Panc1 (cell line): Measurements from ENCODE around the gene NAGA.
"Not testable (repeated sequence)": the region's sequence is repeated elsewhere in the genome, so short reads cannot be mapped to it uniquely, and the experiment has no call there.

Experiments used
- POLR2AphosphoS5 ChIP-seq: IDR thresholded peaks from 2 replicates; pipeline ENCODE4 v1.6.1; 2012; ENCODE audit warnings: mild to moderate bottlenecking, low read depth, low read length, moderate library complexity
- TF ChIP-seq, protein P1 (sequence below), 2 experiments: IDR thresholded peaks; 2 replicates each; pipeline ENCODE4 v1.6.1; 2011 to 2012; ENCODE audit warnings: low read depth in 2 of 2, control low read depth in 1 of 2, low read length in 1 of 2, mild to moderate bottlenecking in 1 of 2, moderate library complexity in 1 of 2; ENCODE audit not compliant: insufficient read depth in 1 of 2

DNA sequence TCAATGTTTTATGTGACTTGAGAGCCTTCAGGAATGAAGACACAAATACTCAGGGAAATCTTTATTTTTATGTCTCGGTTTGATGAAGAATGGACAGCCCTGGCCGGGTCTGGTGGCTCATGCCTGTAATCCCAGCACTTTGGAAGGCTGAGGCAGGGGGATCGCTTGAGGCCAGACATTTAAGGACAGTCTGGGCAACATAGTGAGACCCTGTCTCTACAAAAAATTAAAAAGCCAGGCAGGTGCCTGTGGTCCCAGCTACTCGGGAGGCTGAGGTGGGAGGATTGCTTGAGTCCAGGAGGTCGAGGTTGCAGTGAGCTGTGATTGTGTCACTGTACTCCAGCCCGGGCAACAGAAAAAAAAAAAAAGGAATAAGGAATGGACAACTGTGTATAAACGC, 896 bp upstream of the NAGA start:
- TF ChIP-seq POLR2AphosphoS5 = not testable (repeated sequence)
- TF ChIP-seq, protein P1, sequence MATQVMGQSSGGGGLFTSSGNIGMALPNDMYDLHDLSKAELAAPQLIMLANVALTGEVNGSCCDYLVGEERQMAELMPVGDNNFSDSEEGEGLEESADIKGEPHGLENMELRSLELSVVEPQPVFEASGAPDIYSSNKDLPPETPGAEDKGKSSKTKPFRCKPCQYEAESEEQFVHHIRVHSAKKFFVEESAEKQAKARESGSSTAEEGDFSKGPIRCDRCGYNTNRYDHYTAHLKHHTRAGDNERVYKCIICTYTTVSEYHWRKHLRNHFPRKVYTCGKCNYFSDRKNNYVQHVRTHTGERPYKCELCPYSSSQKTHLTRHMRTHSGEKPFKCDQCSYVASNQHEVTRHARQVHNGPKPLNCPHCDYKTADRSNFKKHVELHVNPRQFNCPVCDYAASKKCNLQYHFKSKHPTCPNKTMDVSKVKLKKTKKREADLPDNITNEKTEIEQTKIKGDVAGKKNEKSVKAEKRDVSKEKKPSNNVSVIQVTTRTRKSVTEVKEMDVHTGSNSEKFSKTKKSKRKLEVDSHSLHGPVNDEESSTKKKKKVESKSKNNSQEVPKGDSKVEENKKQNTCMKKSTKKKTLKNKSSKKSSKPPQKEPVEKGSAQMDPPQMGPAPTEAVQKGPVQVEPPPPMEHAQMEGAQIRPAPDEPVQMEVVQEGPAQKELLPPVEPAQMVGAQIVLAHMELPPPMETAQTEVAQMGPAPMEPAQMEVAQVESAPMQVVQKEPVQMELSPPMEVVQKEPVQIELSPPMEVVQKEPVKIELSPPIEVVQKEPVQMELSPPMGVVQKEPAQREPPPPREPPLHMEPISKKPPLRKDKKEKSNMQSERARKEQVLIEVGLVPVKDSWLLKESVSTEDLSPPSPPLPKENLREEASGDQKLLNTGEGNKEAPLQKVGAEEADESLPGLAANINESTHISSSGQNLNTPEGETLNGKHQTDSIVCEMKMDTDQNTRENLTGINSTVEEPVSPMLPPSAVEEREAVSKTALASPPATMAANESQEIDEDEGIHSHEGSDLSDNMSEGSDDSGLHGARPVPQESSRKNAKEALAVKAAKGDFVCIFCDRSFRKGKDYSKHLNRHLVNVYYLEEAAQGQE (IDR thresholded peaks at IDR 0.05; ENCODE audit: insufficient read depth in 1 of 2, low read depth in 2 of 2, low read length in 1 of 2) = not testable (repeated sequence)
